ENCODE measurements around the gene TXNL4B.

Gene TXNL4B

GRCh38 chr16:72093448-72094265, at the start of gene TXNL4B, which contains the start of gene DHX38:
Gene TXNL4B, minus strand, starts transcription at chr16:72093620. Its CDS starts 2,871 bp downstream, at chr16:72090749.
Gene DHX38, plus strand, starts transcription at chr16:72093847. Its CDS starts 2,311 bp downstream, at chr16:72096158.
- Mint-ChIP-seq H3K36me3 (ENCODE audit: low read depth) (peaks cover 34% of the 10 kb centered on the region), H3K4me1 (peaks cover 47% of the 10 kb centered on the region), H3K27me3 (no peaks in the 10 kb centered on the region), H3K9me3 (no peaks in the 10 kb centered on the region), H3K27ac (peak within 1 kb of the TSS; percentile 96), H3K4me3 (peak within 1 kb of the TSS; percentile 99)
- DNase-seq (peak; percentile 88), ATAC-seq (peak; percentile 99)

- no peak for ATAC-seq
- Mint-ChIP-seq H3K4me3 (no peak overlapping the region), H3K27me3 (no peaks in the 10 kb centered on the region), H3K36me3 (ENCODE audit: low read depth) (no peaks in the 10 kb centered on the region), H3K4me1 (no peaks in the 10 kb centered on the region), H3K27ac (no peak overlapping the region), H3K9me3 (peaks cover under 1% of the 10 kb centered on the region)
- DNase-seq: no peak
Measured at GRCh38 chr16:72142476-72142875, 49.1 kb upstream of the TXNL4B start.

- H3K4me3 Mint-ChIP-seq: no peak overlapping the region
- ATAC-seq (no peak), DNase-seq (no peak)
- no peaks in the 10 kb centered on the region for H3K4me1 Mint-ChIP-seq
- H3K27ac Mint-ChIP-seq: no peak overlapping the region
- H3K27me3 Mint-ChIP-seq: no peaks in the 10 kb centered on the region
- no peaks in the 10 kb centered on the region for H3K9me3 Mint-ChIP-seq
- no peaks in the 10 kb centered on the region for H3K36me3 Mint-ChIP-seq (ENCODE audit: low read depth)
Measured at GRCh38 chr16:72139908-72140307, 46.5 kb upstream of the TXNL4B start.

GRCh38 chr16:72138064-72138572, 44.7 kb upstream of the TXNL4B start:
- no peak overlapping the region for H3K4me3 Mint-ChIP-seq
- H3K27me3 Mint-ChIP-seq: no peaks in the 10 kb centered on the region
- H3K27ac Mint-ChIP-seq: no peak overlapping the region
- H3K36me3 Mint-ChIP-seq (ENCODE audit: low read depth): no peaks in the 10 kb centered on the region
- no peaks in the 10 kb centered on the region for H3K9me3 Mint-ChIP-seq
- no peak for ATAC-seq
- no peak for DNase-seq
- H3K4me1 Mint-ChIP-seq: no peaks in the 10 kb centered on the region

- no peak overlapping the region for H3K27ac Mint-ChIP-seq
Measured at GRCh38 chr16:72137380-72138063, 44.1 kb upstream of the TXNL4B start.

GRCh38 chr16:72134507-72134906, 41.1 kb upstream of the TXNL4B start:
- H3K27ac Mint-ChIP-seq: no peak overlapping the region
- no peak overlapping the region for H3K4me3 Mint-ChIP-seq
- H3K36me3 Mint-ChIP-seq (ENCODE audit: low read depth): no peaks in the 10 kb centered on the region
- no peaks in the 10 kb centered on the region for H3K27me3 Mint-ChIP-seq
- H3K4me1 Mint-ChIP-seq: no peaks in the 10 kb centered on the region
- no peaks in the 10 kb centered on the region for H3K9me3 Mint-ChIP-seq
- ATAC-seq: no peak
- no peak for DNase-seq

More at GRCh38 chr16:72137380-72138063, 44.1 kb upstream of the TXNL4B start:
- Mint-ChIP-seq H3K27me3 (no peaks in the 10 kb centered on the region), H3K9me3 (no peaks in the 10 kb centered on the region), H3K36me3 (ENCODE audit: low read depth) (no peaks in the 10 kb centered on the region), H3K4me3 (no peak overlapping the region), H3K4me1 (no peaks in the 10 kb centered on the region)
- DNase-seq (no peak), ATAC-seq (no peak)

GRCh38 chr16:72132726-72133125, 39.3 kb upstream of the TXNL4B start:
- ATAC-seq: no peak
- Mint-ChIP-seq H3K27me3 (no peaks in the 10 kb centered on the region), H3K4me1 (no peaks in the 10 kb centered on the region), H3K36me3 (ENCODE audit: low read depth) (no peaks in the 10 kb centered on the region), H3K9me3 (no peaks in the 10 kb centered on the region), H3K27ac (no peak overlapping the region), H3K4me3 (no peak overlapping the region)
- no peak for DNase-seq

GRCh38 chr16:72131036-72131435, 37.6 kb upstream of the TXNL4B start:
- H3K4me1 Mint-ChIP-seq: no peaks in the 10 kb centered on the region

GRCh38 chr16:72129976-72130656, 36.7 kb upstream of the TXNL4B start:
- no peaks in the 10 kb centered on the region for H3K9me3 Mint-ChIP-seq

More at GRCh38 chr16:72131036-72131435, 37.6 kb upstream of the TXNL4B start:
- Mint-ChIP-seq H3K36me3 (ENCODE audit: low read depth) (no peaks in the 10 kb centered on the region), H3K4me3 (no peak overlapping the region), H3K9me3 (no peaks in the 10 kb centered on the region), H3K27me3 (no peaks in the 10 kb centered on the region), H3K27ac (no peak overlapping the region)
- ATAC-seq (no peak), DNase-seq (no peak)

GRCh38 chr16:72128701-72129100, 35.3 kb upstream of the TXNL4B start:
- Mint-ChIP-seq H3K4me1 (no peaks in the 10 kb centered on the region), H3K4me3 (no peak overlapping the region)
- no peak for ATAC-seq

More at GRCh38 chr16:72129976-72130656, 36.7 kb upstream of the TXNL4B start:
- no peaks in the 10 kb centered on the region for H3K36me3 Mint-ChIP-seq (ENCODE audit: low read depth)
- ATAC-seq (no peak), DNase-seq (no peak)
- H3K4me1 Mint-ChIP-seq: no peaks in the 10 kb centered on the region
- H3K4me3 Mint-ChIP-seq: no peak overlapping the region
- no peak overlapping the region for H3K27ac Mint-ChIP-seq
- no peaks in the 10 kb centered on the region for H3K27me3 Mint-ChIP-seq

GRCh38 chr16:72126429-72126765, 33.0 kb upstream of the TXNL4B start:
- Mint-ChIP-seq H3K27me3 (no peaks in the 10 kb centered on the region), H3K27ac (no peak overlapping the region), H3K4me3 (no peak overlapping the region), H3K9me3 (no peaks in the 10 kb centered on the region), H3K4me1 (no peaks in the 10 kb centered on the region), H3K36me3 (ENCODE audit: low read depth) (no peaks in the 10 kb centered on the region)
- DNase-seq (no peak), ATAC-seq (no peak)

More at GRCh38 chr16:72128701-72129100, 35.3 kb upstream of the TXNL4B start:
- Mint-ChIP-seq H3K36me3 (ENCODE audit: low read depth) (no peaks in the 10 kb centered on the region), H3K9me3 (no peaks in the 10 kb centered on the region), H3K27ac (no peak overlapping the region), H3K27me3 (no peaks in the 10 kb centered on the region)
- no peak for DNase-seq

- no peak overlapping the region for H3K4me3 Mint-ChIP-seq
- H3K27me3 Mint-ChIP-seq: no peaks in the 10 kb centered on the region
- H3K4me1 Mint-ChIP-seq: no peaks in the 10 kb centered on the region
- H3K27ac Mint-ChIP-seq: no peak overlapping the region
- DNase-seq: no peak
- no peak for ATAC-seq
- H3K9me3 Mint-ChIP-seq: no peaks in the 10 kb centered on the region
- H3K36me3 Mint-ChIP-seq (ENCODE audit: low read depth): no peaks in the 10 kb centered on the region
Measured at GRCh38 chr16:72125635-72126428, 32.4 kb upstream of the TXNL4B start.

- peak; percentile 57 for ATAC-seq
- no peak overlapping the region for H3K4me3 Mint-ChIP-seq
Measured at GRCh38 chr16:72124761-72125634, 31.6 kb upstream of the TXNL4B start.

More at GRCh38 chr16:72124761-72125634, 31.6 kb upstream of the TXNL4B start:
- no peaks in the 10 kb centered on the region for H3K36me3 Mint-ChIP-seq (ENCODE audit: low read depth)
- no peaks in the 10 kb centered on the region for H3K27me3 Mint-ChIP-seq
- DNase-seq: peak; percentile 68
- no peak overlapping the region for H3K27ac Mint-ChIP-seq
- H3K9me3 Mint-ChIP-seq: no peaks in the 10 kb centered on the region
- no peaks in the 10 kb centered on the region for H3K4me1 Mint-ChIP-seq

Data from activated naive CD8-positive, alpha-beta T cell treated with anti-CD3 and anti-CD28 coated beads, Interleukin-2, amount 50 U/mL, for 24 hours (primary cell).